Neural progenitor cell (in vitro differentiated cells): ENCODE data around the gene RNF144A.

Experiments used
- CTCF ChIP-seq: fragments of 200-600 bp; sonication (generic); IDR thresholded peaks from 2 replicates; pipeline ENCODE4 v1.5.1; 2017; ENCODE audit warnings: antibody characterized with exemption, mild to moderate bottlenecking
- EZH2phosphoT487 ChIP-seq: fragments of 200-600 bp; sonication (generic); IDR thresholded peaks from 2 replicates; pipeline ENCODE4 v1.6.1; 2017; ENCODE audit warnings: antibody characterized with exemption

- TF ChIP-seq CTCF (no peak), EZH2phosphoT487 (no peak)
Observed at GRCh38 chr2:6893876-6894482, 23.2 kb upstream of the RNF144A start.
